HepG2 (cell line): ENCODE results near the gene ZBTB22. TPM values are rescaled to one million over a fixed set of nuclear protein-coding genes. Genes with fewer than 3 reads are reported as not detected.

Experiments
- AGO1 ChIP-seq: fragments of 200-400 bp; formaldehyde crosslinking; IDR thresholded peaks from 2 replicates; pipeline ENCODE4 v1.6.1; 2017; ENCODE audit warnings: mild to moderate bottlenecking, low read depth, low read length, moderate library complexity; ENCODE audit not compliant: poor library complexity, severe bottlenecking
- AHR ChIP-seq: IDR thresholded peaks from 2 replicates; pipeline ENCODE4 v1.6.1; 2018; ENCODE audit warnings: missing genetic modification reagents, missing compliant biosample characterization
- CBFB ChIP-seq: sonication (generic); formaldehyde crosslinking; IDR thresholded peaks from 2 replicates; pipeline ENCODE4 v1.4.0; 2020; ENCODE audit warnings: missing genetic modification reagents
- DPF2 ChIP-seq: sonication (generic); formaldehyde crosslinking; IDR thresholded peaks from 2 replicates; pipeline ENCODE4 v1.4.0; 2020; ENCODE audit warnings: mild to moderate bottlenecking, low read depth, missing genetic modification reagents, borderline replicate concordance
- HCFC1 ChIP-seq: fragments of 150-350 bp; IDR thresholded peaks from 2 replicates; pipeline ENCODE4 v1.6.1; 2014; ENCODE audit warnings: low read depth, low read length
- KLF9 ChIP-seq: IDR thresholded peaks from 2 replicates; pipeline ENCODE4 v1.6.1; 2016; ENCODE audit warnings: low read depth
- MTA3 ChIP-seq: sonication (generic); formaldehyde crosslinking; IDR thresholded peaks from 2 replicates; pipeline ENCODE4 v1.4.0; 2020; ENCODE audit warnings: missing genetic modification reagents
- NONO ChIP-seq, 2 experiments: fragments of 450-650 bp in 1 of 2; sonication (generic) in 1 of 2; formaldehyde crosslinking in 1 of 2; IDR thresholded peaks in 1 of 2; conservative IDR thresholded peaks in 1 of 2; 2 replicates each; pipeline versions ENCODE4 v1.6.1 to v1.8.0; 2017 to 2022; ENCODE audit warnings: mild to moderate bottlenecking in 1 of 2, missing genetic modification reagents in 1 of 2, moderate library complexity in 1 of 2
- PHF21A ChIP-seq: sonication (generic); formaldehyde crosslinking; IDR thresholded peaks from 2 replicates; pipeline ENCODE4 v1.5.0; 2020; ENCODE audit warnings: mild to moderate bottlenecking, missing genetic modification reagents
- REST ChIP-seq, 2 experiments: IDR thresholded peaks; 2 replicates each; pipeline ENCODE4 v1.6.1; 2011 to 2012; ENCODE audit warnings: low read length in 2 of 2, borderline replicate concordance in 1 of 2, low read depth in 1 of 2, mild to moderate bottlenecking in 1 of 2, moderate library complexity in 1 of 2
- SIN3B ChIP-seq: fragments of 150-350 bp; IDR thresholded peaks from 2 replicates; pipeline ENCODE4 v1.6.1; 2014; ENCODE audit warnings: low read length
- SIX1 ChIP-seq: sonication (generic); formaldehyde crosslinking; IDR thresholded peaks from 2 replicates; pipeline ENCODE4 v1.4.0; 2020; ENCODE audit warnings: missing genetic modification reagents, borderline replicate concordance
- SNAI1 ChIP-seq: sonication (generic); formaldehyde crosslinking; IDR thresholded peaks from 2 replicates; pipeline ENCODE4 v1.5.0; 2020; ENCODE audit warnings: mild to moderate bottlenecking, missing genetic modification reagents, borderline replicate concordance
- STAT6 ChIP-seq: sonication (generic); formaldehyde crosslinking; IDR thresholded peaks from 2 replicates; pipeline ENCODE4 v1.4.0; 2020; ENCODE audit warnings: missing genetic modification reagents, mild to moderate bottlenecking, borderline replicate concordance
- TBX3 ChIP-seq: fragments of 450-650 bp; IDR thresholded peaks from 2 replicates; pipeline ENCODE4 v1.6.1; 2017; ENCODE audit warnings: antibody characterized with exemption, mild to moderate bottlenecking, inconsistent platforms, borderline replicate concordance
- ZBTB20 ChIP-seq: sonication (generic); formaldehyde crosslinking; IDR thresholded peaks from 2 replicates; pipeline ENCODE4 v1.8.1; 2023; ENCODE audit warnings: missing genetic modification reagents, low read depth, mild to moderate bottlenecking, borderline replicate concordance
- ZNF10 ChIP-seq: sonication (generic); formaldehyde crosslinking; IDR thresholded peaks from 2 replicates; pipeline ENCODE4 v1.4.0; 2020; ENCODE audit warnings: mild to moderate bottlenecking, low read depth, missing genetic modification reagents, borderline replicate concordance
- ZNF550 ChIP-seq: sonication (generic); formaldehyde crosslinking; IDR thresholded peaks from 2 replicates; pipeline ENCODE4 v1.4.0; 2020; ENCODE audit warnings: mild to moderate bottlenecking, missing genetic modification reagents, borderline replicate concordance
- ZNF558 ChIP-seq: sonication (generic); formaldehyde crosslinking; IDR thresholded peaks from 2 replicates; pipeline ENCODE4 v1.9.0; 2022; ENCODE audit warnings: mild to moderate bottlenecking, missing genetic modification reagents, borderline replicate concordance
- ZNF615 ChIP-seq: sonication (generic); formaldehyde crosslinking; IDR thresholded peaks from 2 replicates; pipeline ENCODE4 v1.5.0; 2020; ENCODE audit warnings: mild to moderate bottlenecking, missing genetic modification reagents, borderline replicate concordance
- ZNF878 ChIP-seq: sonication (generic); formaldehyde crosslinking; IDR thresholded peaks from 2 replicates; pipeline ENCODE4 v1.8.1; 2023; ENCODE audit warnings: mild to moderate bottlenecking, missing genetic modification reagents, moderate library complexity
- polyA plus RNA-seq, 8 experiments: library from polyadenylated mRNA; depleted of rRNA in 3 of 8; stranded (reverse) in 7 of 8; unstranded in 1 of 8; fragments of >200 nt; fragmentation: Illumina TruSeq in 4 of 8; extraction: Trizol in 4 of 8; gene quantifications; 2 replicates each; pipeline versions ENCODE4 v1.2.1 to v1.2.3, GENCODE V29; 2011 to 2016; ENCODE audit warnings: low read depth in 4 of 8, missing spikeins in 1 of 8, mixed read lengths in 1 of 8; ENCODE audit not compliant: insufficient read depth in 1 of 8
- total RNA-seq, 5 experiments: library from RNA; depleted of rRNA; stranded (reverse); fragments of >200 nt; fragmentation: Illumina TruSeq; extraction: Trizol; gene quantifications; 2 replicates each; pipeline ENCODE4 v1.2.3, GENCODE V29; 2016; ENCODE audit warnings: low read depth in 1 of 5
- TF ChIP-seq, protein P1 (sequence below): IDR thresholded peaks from 2 replicates; pipeline ENCODE4 v1.6.1; 2016; ENCODE audit warnings: mild to moderate bottlenecking, missing biosample characterization, missing genetic modification reagents

Gene ZBTB22
- total and polyA plus RNA-seq, 2 of the 13 experiments (the other 11 are each of a cell fraction or from before 2014, with no cell fraction given): 8.0 to 10.6 TPM

DNA sequence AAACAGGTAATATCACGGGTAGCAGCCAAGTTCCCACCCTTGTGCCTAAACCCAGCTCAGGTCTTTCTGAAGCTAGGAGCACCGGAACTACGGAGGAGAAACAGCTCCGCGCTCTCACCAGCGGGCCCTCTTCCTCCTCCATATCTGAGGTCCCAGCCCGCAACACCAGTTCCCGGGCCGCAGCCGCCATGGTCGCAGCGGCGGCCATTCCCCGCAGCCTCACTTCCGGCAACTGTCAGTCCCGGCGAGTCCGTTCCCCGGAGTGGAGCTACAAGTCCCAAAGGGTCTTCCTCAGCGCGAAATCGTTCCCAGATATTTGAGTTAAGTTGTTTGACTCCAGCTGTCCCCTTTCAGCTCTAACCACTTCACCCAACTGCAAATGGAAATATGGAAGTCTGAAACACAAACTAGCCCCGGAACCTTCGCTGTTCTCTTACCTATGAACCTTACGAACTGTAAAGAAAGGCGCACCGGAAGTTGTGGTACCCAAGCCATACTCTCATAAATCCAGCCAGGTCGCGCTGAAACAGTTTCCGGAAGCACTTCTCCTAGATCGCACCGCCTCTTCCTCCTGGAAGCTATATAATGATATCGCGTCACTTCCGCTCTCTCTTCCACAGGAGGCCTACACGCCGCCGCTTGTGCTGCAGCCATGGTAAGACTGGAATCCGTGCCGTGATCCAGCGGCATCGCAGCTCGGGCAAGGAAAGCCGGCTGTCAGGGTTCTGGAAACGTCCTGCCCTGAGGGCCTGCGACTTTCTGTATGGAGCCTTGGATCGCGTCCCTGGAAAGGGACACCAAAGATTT, 45.9 kb downstream of the ZBTB22 start, which contains the start of the genes RPS18 and VPS52 (continued):
- TF ChIP-seq STAT6 (peak; percentile 84), ZBTB20 (peak; percentile 74; the same call in 1 of the 2 replicates), AGO1 (peak; percentile 70), ZNF10 (CRISPR knock-in tag) (no peak), SIN3B (peak; percentile 91), REST (IDR thresholded peaks at IDR 0.05; ENCODE audit: borderline replicate concordance in 1 of 2, low read depth in 1 of 2, low read length in 2 of 2) (peak in 1 of 2 experiments; percentile 62; a peak in 1 of 4 replicates), PHF21A (CRISPR knock-in tag) (peak; percentile 93), TBX3 (peak; percentile 43; the same call in 1 of the 2 replicates), AHR (CRISPR knock-in tag) (peak; percentile 96; the same call in 1 of the 2 replicates), CBFB (0 out of 2 replicates have a peak, but pooled peaks have one; percentile 34), MTA3 (peak; percentile 84; the same call in 1 of the 2 replicates), HCFC1 (peak; percentile 73), SNAI1 (CRISPR knock-in tag) (peak; percentile 56; the same call in 1 of the 2 replicates), ZNF558 (CRISPR knock-in tag) (peak; percentile 70), ZNF615 (CRISPR knock-in tag) (peak; percentile 43; the same call in 1 of the 2 replicates), ZNF550 (CRISPR knock-in tag) (no peak), ZNF878 (CRISPR knock-in tag) (peak; percentile 64; the same call in 1 of the 2 replicates), SIX1 (CRISPR knock-in tag) (peak; percentile 51; the same call in 1 of the 2 replicates), NONO (IDR thresholded peaks at IDR 0.05) (no peak), NONO (CRISPR knock-in tag; conservative IDR thresholded peaks at IDR 0.05) (peak; percentile 95), DPF2 (CRISPR knock-in tag) (no peak), KLF9 (CRISPR knock-in tag) (peak; percentile 86; the same call in 1 of the 2 replicates)
- TF ChIP-seq, protein P1, sequence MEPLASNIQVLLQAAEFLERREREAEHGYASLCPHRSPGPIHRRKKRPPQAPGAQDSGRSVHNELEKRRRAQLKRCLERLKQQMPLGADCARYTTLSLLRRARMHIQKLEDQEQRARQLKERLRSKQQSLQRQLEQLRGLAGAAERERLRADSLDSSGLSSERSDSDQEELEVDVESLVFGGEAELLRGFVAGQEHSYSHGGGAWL (CRISPR knock-in tag): peak; percentile 56; the same call in 1 of the 2 replicates
